ENCODE measurements around the gene MBP. TPM values are rescaled to one million over a fixed set of nuclear protein-coding genes. Genes with fewer than 3 reads are reported as not detected.
"Not testable (repeated sequence)": the region's sequence is repeated elsewhere in the genome, so short reads cannot be mapped to it uniquely, and the experiment has no call there.

MBP gene
- total RNA-seq, 1 experiment from 2014 or later: 47.4 TPM

- TF ChIP-seq CTCF (conservative IDR thresholded peaks at IDR 0.05; ENCODE audit: low read depth, low read length): no peak
- no peak for TF ChIP-seq EZH2 (IDR thresholded peaks at IDR 0.05; ENCODE audit: low read length, unreplicated experiment)
- no peak for TF ChIP-seq EZH2phosphoT487 (IDR thresholded peaks at IDR 0.05; ENCODE audit: borderline replicate concordance, low read length)
- no TSS peak for BruUV-seq (replicated peaks)
- DNase-seq (no peak), ATAC-seq (no peak)
- Histone ChIP-seq H3K4me1 (ENCODE audit: insufficient read depth, low read length) (no peaks in the 10 kb centered on the region), H3F3A (ENCODE audit: low read length, unreplicated experiment) (no peaks in the 10 kb centered on the region), H4K20me1 (ENCODE audit: low read length) (no peaks in the 10 kb centered on the region), H3K9me3 (ENCODE audit: low read length) (no peaks in the 10 kb centered on the region), H3K27me3 (ENCODE audit: low read length) (no peaks in the 10 kb centered on the region), H3K27ac (ENCODE audit: low read length) (no peak overlapping the region), H3K4me3 (ENCODE audit: low read length) (no peak overlapping the region), H3K9ac (ENCODE audit: low read length) (no peak overlapping the region), H3K4me2 (ENCODE audit: low read length) (no peak overlapping the region), H3K36me3 (ENCODE audit: low read depth, low read length) (no peaks in the 10 kb centered on the region), H2AFZ (ENCODE audit: low read length) (no peak overlapping the region), H3K9me2 (replicated peaks; ENCODE audit: low read length) (no peaks in the 10 kb centered on the region), H3K79me2 (ENCODE audit: low read length) (no peaks in the 10 kb centered on the region)
- POLR2A ChIA-PET (ENCODE audit: unreplicated experiment): no interaction called here
- CTCF ChIA-PET: no interaction called here
- intact Hi-C loops (cut with micrococcal nuclease): no loop called here
These were observed 139.5 kb downstream of the MBP start for GRCh38 chr18:76993085-76993382.

- Histone ChIP-seq H3F3A (ENCODE audit: low read length, unreplicated experiment) (no peaks in the 10 kb centered on the region), H3K9me2 (replicated peaks; ENCODE audit: low read length) (no peaks in the 10 kb centered on the region), H4K20me1 (ENCODE audit: low read length) (no peaks in the 10 kb centered on the region), H3K9ac (ENCODE audit: low read length) (no peak overlapping the region), H3K27me3 (ENCODE audit: low read length) (no peaks in the 10 kb centered on the region), H3K27ac (ENCODE audit: low read length) (no peak overlapping the region), H2AFZ (ENCODE audit: low read length) (no peak overlapping the region), H3K79me2 (ENCODE audit: low read length) (no peaks in the 10 kb centered on the region), H3K4me2 (ENCODE audit: low read length) (no peak overlapping the region), H3K4me1 (ENCODE audit: insufficient read depth, low read length) (no peaks in the 10 kb centered on the region), H3K36me3 (ENCODE audit: low read depth, low read length) (no peaks in the 10 kb centered on the region), H3K4me3 (ENCODE audit: low read length) (no peak overlapping the region), H3K9me3 (ENCODE audit: low read length) (no peaks in the 10 kb centered on the region)
- CTCF ChIA-PET: no interaction called here
- intact Hi-C loops (cut with micrococcal nuclease): no loop called here
- no peak for ATAC-seq
- no peak for TF ChIP-seq CTCF (conservative IDR thresholded peaks at IDR 0.05; ENCODE audit: low read depth, low read length)
- TF ChIP-seq EZH2phosphoT487 (IDR thresholded peaks at IDR 0.05; ENCODE audit: borderline replicate concordance, low read length): no peak
- no peak for TF ChIP-seq EZH2 (IDR thresholded peaks at IDR 0.05; ENCODE audit: low read length, unreplicated experiment)
- no TSS peak for BruUV-seq (replicated peaks)
- no peak for DNase-seq
- POLR2A ChIA-PET (ENCODE audit: unreplicated experiment): no interaction called here
These were observed 140.1 kb downstream of the MBP start for GRCh38 chr18:76992226-76993084.

DNA sequence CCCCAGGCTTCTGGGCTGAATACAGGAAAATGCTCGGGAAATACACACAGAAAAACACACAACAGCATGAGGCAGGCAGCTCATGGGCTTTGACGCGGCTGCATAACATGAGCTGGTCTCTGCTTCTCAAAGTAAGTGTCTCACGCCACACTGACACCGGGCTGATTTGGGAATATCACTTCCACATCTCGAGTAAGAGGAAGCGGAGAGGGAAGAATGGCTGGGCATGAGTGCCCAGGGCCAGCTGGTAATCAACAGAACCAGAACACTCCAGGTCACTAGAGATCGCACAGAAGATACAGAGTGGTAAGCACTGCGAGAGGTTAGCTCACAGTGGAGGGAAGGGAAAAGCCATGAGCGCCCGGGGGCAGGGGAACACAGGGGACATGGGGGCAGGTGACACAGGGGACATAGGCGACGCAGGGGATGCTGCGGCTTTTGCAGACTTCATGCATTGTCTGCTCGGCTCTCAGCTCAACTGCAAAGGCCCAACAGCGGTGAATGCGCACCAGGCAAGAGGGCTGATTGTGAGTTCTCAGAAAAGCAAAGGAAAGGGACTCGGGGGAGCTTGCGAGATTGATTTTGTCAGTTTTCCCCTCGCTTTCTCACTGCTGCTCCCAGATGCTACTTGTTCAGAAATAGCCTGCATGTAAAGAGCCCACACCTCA lies 141.4 kb downstream of the MBP start:
- TF ChIP-seq EZH2 (IDR thresholded peaks at IDR 0.05; ENCODE audit: low read length, unreplicated experiment) (no peak), CTCF (conservative IDR thresholded peaks at IDR 0.05; ENCODE audit: low read depth, low read length) (no peak), EZH2phosphoT487 (IDR thresholded peaks at IDR 0.05; ENCODE audit: borderline replicate concordance, low read length) (no peak)
- Histone ChIP-seq H3K27me3 (ENCODE audit: low read length) (no peaks in the 10 kb centered on the region), H4K20me1 (ENCODE audit: low read length) (no peaks in the 10 kb centered on the region), H3K27ac (ENCODE audit: low read length) (no peak overlapping the region), H3F3A (ENCODE audit: low read length, unreplicated experiment) (no peaks in the 10 kb centered on the region), H3K36me3 (ENCODE audit: low read depth, low read length) (no peaks in the 10 kb centered on the region), H3K79me2 (ENCODE audit: low read length) (no peaks in the 10 kb centered on the region), H3K9me2 (replicated peaks; ENCODE audit: low read length) (no peaks in the 10 kb centered on the region), H3K4me3 (ENCODE audit: low read length) (no peak overlapping the region), H3K9me3 (ENCODE audit: low read length) (no peaks in the 10 kb centered on the region), H3K4me1 (ENCODE audit: insufficient read depth, low read length) (no peaks in the 10 kb centered on the region), H3K9ac (ENCODE audit: low read length) (no peak overlapping the region), H2AFZ (ENCODE audit: low read length) (no peak overlapping the region), H3K4me2 (ENCODE audit: low read length) (no peak overlapping the region)
- ChIA-PET POLR2A (ENCODE audit: unreplicated experiment) (no interaction called here), CTCF (no interaction called here)
- no peak for ATAC-seq
- intact Hi-C loops (cut with micrococcal nuclease): no loop called here
- BruUV-seq (replicated peaks): no TSS peak
- no peak for DNase-seq

DNA sequence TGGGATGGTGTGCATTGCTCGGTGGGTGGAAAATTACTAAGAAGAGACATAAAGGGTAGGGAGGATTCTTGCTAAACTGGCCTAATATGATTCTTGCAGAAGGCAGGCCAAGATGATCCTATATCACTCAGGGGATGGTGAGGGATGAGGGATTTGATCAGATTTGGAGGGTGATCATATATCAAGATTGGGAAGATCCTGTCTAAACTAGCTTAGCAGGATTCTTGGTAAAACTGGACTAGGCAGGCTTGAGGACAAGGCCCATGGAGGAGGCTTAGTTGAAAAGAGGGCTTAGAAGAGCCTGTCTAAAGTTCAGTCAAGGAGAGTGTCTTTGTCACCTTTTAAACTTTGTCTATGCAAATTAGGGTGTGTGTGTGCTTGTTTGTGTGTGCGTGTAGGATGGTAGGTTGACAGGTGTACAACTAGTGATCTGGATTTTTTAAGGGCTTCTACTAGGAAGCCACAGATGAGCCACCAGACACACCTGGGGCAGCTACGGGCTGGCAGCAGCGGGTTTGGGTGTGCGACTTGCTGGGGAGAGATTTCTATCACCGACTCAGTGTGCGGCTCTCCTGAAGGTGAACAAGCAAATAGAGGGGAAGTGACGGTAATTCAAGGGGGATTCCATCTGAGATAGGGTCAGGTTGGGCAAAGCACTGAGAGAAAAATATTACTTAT lies 142.1 kb downstream of the MBP start:
- POLR2A ChIA-PET (ENCODE audit: unreplicated experiment); H3K79me2 ChIP-seq (ENCODE audit: low read length); H3K4me2 ChIP-seq (ENCODE audit: low read length); H3K9me2 ChIP-seq (replicated peaks; ENCODE audit: low read length); ATAC-seq; H3K27me3 ChIP-seq (ENCODE audit: low read length); H3K4me3 ChIP-seq (ENCODE audit: low read length); intact Hi-C loops (cut with micrococcal nuclease); H3K4me1 ChIP-seq (ENCODE audit: insufficient read depth, low read length); H4K20me1 ChIP-seq (ENCODE audit: low read length); BruUV-seq (replicated peaks); CTCF ChIA-PET; H3K9ac ChIP-seq (ENCODE audit: low read length); DNase-seq; H2AFZ ChIP-seq (ENCODE audit: low read length); H3F3A ChIP-seq (ENCODE audit: low read length, unreplicated experiment); H3K36me3 ChIP-seq (ENCODE audit: low read depth, low read length); H3K9me3 ChIP-seq (ENCODE audit: low read length); H3K27ac ChIP-seq (ENCODE audit: low read length): not testable (repeated sequence)

All from PC-3 (cell line).